K562 (cell line): Measurements from ENCODE around the gene PRPF38A.

Experiments
- CBX8 ChIP-seq: fragments of 200-600 bp; sonication (generic); IDR thresholded peaks from 2 replicates; pipeline ENCODE4 v1.6.1; 2012; ENCODE audit warnings: borderline replicate concordance, mixed run types, low read depth, mild to moderate bottlenecking, moderate library complexity, mixed read lengths, low read length, control low read depth, inconsistent platforms; ENCODE audit not compliant: poor library complexity, severe bottlenecking; ENCODE audit errors: extremely low read depth
- CTCF ChIP-seq, 3 experiments: IDR thresholded peaks in 2 of 3; conservative IDR thresholded peaks in 1 of 3; 2 replicates each; pipeline ENCODE4 v1.5.1; 2011 to 2012; ENCODE audit warnings: low read length in 3 of 3, mild to moderate bottlenecking in 3 of 3, control low read depth in 2 of 3, improper control_type of control experiment in 1 of 3, inconsistent platforms in 1 of 3, low read depth in 1 of 3, mixed read lengths in 1 of 3, moderate library complexity in 1 of 3; ENCODE audit not compliant: insufficient read depth in 2 of 3
- ELK1 ChIP-seq: sonication (generic); formaldehyde crosslinking; IDR thresholded peaks from 2 replicates; pipeline ENCODE4 v1.8.1; 2022; ENCODE audit warnings: missing genetic modification reagents
- EZH2 ChIP-seq: IDR thresholded peaks from 2 replicates; pipeline ENCODE4 v1.6.1; 2012; ENCODE audit warnings: low read depth, mild to moderate bottlenecking, inconsistent platforms, low read length, borderline replicate concordance
- KLF10 ChIP-seq: fragments of 250-450 bp; sonication (Bioruptor Pico); IDR thresholded peaks from 2 replicates; pipeline ENCODE4 v1.6.1; 2021; ENCODE audit warnings: matching md5 sums
- MTA3 ChIP-seq: fragments of 450-650 bp; formaldehyde crosslinking; IDR thresholded peaks from 2 replicates; pipeline ENCODE4 v1.6.1; 2017; ENCODE audit warnings: mild to moderate bottlenecking, borderline replicate concordance
- NFATC3 ChIP-seq: fragments of 450-650 bp; IDR thresholded peaks from 2 replicates; pipeline ENCODE4 v1.6.1; 2017; ENCODE audit warnings: mild to moderate bottlenecking
- NONO ChIP-seq, 2 experiments: fragments of 200-400 bp in 1 of 2; fragments of 450-650 bp in 1 of 2; formaldehyde crosslinking in 1 of 2; IDR thresholded peaks; 2 replicates each; pipeline ENCODE4 v1.6.1; 2017; ENCODE audit warnings: low read depth in 2 of 2, mild to moderate bottlenecking in 2 of 2, moderate library complexity in 2 of 2, low read length in 1 of 2
- NR2C2 ChIP-seq, 2 experiments: fragments of 200-800 bp in 1 of 2; sonication (Bioruptor generic) in 1 of 2; sonication (generic) in 1 of 2; formaldehyde crosslinking in 1 of 2; IDR thresholded peaks; 2 replicates each; pipeline versions ENCODE4 v1.6.1 to v1.8.0; 2016 to 2022; ENCODE audit warnings: mild to moderate bottlenecking in 1 of 2, missing compliant biosample characterization in 1 of 2, missing genetic modification characterization in 1 of 2, missing genetic modification reagents in 1 of 2
- PCBP1 ChIP-seq: fragments of 200-400 bp; formaldehyde crosslinking; IDR thresholded peaks from 2 replicates; pipeline ENCODE4 v1.6.1; 2018; ENCODE audit warnings: mild to moderate bottlenecking, low read depth, low read length; ENCODE audit not compliant: poor library complexity, severe bottlenecking
- POLR2AphosphoS5 ChIP-seq: IDR thresholded peaks from 2 replicates; pipeline ENCODE4 v1.6.1; 2011; ENCODE audit warnings: mild to moderate bottlenecking, low read depth, low read length, moderate library complexity; ENCODE audit not compliant: control insufficient read depth, insufficient read depth
- ZBTB12 ChIP-seq: fragments of 250-450 bp; sonication (Bioruptor Pico); IDR thresholded peaks from 2 replicates; pipeline ENCODE4 v1.4.0; 2020
- ZNF398 ChIP-seq: fragments of 250-450 bp; sonication (Bioruptor Pico); IDR thresholded peaks from 2 replicates; pipeline ENCODE4 v1.8.0; 2021; ENCODE audit warnings: moderate library complexity, mild to moderate bottlenecking, inconsistent platforms

- TF ChIP-seq NONO (IDR thresholded peaks at IDR 0.05; ENCODE audit: low read depth in 2 of 2, low read length in 1 of 2) (no peak), EZH2 (no peak), NFATC3 (no peak), CTCF (IDR thresholded peaks at IDR 0.05 in 2 of 3, conservative IDR thresholded peaks at IDR 0.05 in 1 of 3; ENCODE audit: insufficient read depth in 2 of 3, low read depth in 1 of 3, low read length in 3 of 3) (no peak), MTA3 (no peak), KLF10 (CRISPR knock-in tag) (no peak), CBX8 (no peak), POLR2AphosphoS5 (no peak), ELK1 (no peak), ZNF398 (no peak), PCBP1 (no peak), NR2C2 (CRISPR knock-in tag; IDR thresholded peaks at IDR 0.05) (no peak), NR2C2 (tag; IDR thresholded peaks at IDR 0.05) (no peak), ZBTB12 (CRISPR knock-in tag) (no peak)
Measured at GRCh38 chr1:52385376-52385775, 19.0 kb upstream of the PRPF38A start.
